LNCAP (cell line): ENCODE measurements around the gene CPEB4.

Experiments used
- TF ChIP-seq, protein P1 (sequence below): fragments of 450-650 bp; IDR thresholded peaks from 2 replicates; pipeline ENCODE4 v1.5.1; 2017; ENCODE audit warnings: mild to moderate bottlenecking

The CPEB4 gene

DNA sequence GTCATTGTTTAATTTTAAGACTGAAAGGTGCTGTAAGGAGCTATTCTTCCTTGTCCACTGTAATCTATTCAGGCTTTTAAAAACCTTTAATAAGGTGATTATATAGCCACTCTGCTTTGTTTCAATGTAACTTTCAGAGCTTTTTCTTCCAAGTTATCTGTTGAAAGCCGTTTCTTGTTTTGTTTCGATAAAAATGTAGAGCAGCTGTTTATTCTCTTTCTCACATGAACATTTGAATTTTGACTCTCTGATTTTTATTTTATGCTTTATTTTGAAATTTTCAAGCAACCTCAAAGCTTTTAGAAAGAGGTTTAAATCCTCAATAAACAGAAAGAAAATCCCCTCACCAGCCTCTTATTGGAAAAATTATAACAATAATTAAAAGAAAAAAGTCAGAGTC is 47.2 kb downstream of the CPEB4 start:
- TF ChIP-seq, protein P1, sequence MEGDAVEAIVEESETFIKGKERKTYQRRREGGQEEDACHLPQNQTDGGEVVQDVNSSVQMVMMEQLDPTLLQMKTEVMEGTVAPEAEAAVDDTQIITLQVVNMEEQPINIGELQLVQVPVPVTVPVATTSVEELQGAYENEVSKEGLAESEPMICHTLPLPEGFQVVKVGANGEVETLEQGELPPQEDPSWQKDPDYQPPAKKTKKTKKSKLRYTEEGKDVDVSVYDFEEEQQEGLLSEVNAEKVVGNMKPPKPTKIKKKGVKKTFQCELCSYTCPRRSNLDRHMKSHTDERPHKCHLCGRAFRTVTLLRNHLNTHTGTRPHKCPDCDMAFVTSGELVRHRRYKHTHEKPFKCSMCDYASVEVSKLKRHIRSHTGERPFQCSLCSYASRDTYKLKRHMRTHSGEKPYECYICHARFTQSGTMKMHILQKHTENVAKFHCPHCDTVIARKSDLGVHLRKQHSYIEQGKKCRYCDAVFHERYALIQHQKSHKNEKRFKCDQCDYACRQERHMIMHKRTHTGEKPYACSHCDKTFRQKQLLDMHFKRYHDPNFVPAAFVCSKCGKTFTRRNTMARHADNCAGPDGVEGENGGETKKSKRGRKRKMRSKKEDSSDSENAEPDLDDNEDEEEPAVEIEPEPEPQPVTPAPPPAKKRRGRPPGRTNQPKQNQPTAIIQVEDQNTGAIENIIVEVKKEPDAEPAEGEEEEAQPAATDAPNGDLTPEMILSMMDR: no peak

DNA sequence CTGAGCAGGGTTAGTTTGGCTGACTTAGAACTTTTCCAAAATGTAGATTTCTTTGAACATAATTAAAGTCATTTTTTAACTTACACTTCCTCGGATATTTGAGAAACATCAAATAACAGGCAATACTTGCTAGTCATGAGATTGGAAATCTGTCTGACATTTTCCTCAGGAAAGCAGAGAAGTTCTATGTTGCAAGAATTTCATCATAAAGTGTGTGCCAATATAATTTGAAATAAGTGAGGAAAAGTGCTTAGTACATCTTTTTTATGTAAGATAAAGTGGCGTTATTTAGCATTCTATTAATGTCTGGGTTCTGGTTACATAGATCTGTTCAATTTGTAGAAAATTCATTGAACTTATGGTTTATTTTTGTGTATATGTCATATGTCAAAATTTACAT is 52.1 kb downstream of the CPEB4 start:
- TF ChIP-seq, protein P1: no peak

DNA sequence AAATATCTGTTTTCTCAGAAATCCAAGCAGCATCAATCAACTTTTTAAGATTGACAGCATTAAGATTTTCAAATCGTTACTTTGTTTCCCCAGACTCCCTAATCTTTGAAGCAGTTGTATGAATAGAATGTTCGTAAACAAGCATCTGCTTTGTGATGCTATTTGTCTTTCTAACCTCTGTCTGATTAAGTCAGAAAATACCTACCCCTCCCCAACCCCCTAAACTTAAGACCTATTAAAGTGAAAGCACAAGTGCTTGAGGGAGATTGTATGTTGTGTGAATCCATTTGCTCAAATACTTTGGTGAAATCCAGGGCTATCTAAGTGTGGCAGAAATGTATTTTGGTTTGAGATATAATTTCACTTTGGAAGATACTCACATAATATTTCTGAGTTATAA is 53.0 kb downstream of the CPEB4 start:
- TF ChIP-seq, protein P1: no peak

DNA sequence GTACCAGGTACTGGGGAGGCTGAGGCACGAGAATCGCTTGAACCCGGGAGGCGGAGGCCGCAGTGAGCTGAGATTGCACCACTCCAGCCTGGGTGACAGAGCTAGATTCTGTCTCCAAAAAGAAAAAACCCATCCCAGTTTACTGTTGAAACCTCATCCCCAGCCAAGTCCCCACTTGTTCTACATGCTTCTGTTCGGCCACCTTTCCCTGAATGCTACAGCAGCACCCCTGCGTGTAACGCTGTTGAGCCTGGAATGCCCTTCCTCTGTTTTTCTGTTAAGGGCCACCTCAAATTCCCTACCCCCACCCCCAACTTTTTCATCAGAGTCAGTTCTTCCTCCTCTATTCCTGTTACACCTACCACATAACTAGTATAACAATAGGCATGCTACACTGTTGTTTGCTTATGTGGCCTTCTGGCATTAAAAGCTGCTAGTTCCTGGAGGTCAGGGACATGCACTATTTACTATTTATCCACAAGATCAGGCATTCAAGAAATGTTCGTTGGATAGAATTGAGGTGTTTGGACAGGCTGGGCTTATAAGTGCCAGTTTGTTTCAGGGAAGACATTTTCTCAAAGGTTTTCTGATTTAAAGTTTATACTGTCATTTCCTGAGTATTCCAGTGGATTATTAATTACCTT is 53.7 kb downstream of the CPEB4 start:
- TF ChIP-seq, protein P1: no peak

DNA sequence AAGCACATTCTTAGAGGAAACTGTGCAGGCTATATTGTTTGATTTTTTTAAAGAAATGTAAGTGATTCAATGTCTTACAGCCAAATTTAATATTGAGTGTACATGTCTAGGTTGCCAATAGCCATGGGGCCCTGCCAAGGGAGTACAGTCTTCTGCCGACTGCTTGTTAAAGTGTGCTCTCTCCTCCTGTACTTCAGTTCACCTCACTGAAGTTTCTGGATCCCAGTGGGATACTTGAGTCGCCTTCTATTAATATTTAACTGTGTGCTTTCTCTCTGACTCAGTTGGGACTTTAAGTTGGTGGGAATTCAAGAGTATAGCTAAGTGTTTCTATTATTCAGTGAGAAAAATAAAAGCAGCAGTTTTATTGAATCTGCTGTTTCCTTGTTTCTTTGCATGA is 56.4 kb downstream of the CPEB4 start:
- TF ChIP-seq, protein P1: no peak

DNA sequence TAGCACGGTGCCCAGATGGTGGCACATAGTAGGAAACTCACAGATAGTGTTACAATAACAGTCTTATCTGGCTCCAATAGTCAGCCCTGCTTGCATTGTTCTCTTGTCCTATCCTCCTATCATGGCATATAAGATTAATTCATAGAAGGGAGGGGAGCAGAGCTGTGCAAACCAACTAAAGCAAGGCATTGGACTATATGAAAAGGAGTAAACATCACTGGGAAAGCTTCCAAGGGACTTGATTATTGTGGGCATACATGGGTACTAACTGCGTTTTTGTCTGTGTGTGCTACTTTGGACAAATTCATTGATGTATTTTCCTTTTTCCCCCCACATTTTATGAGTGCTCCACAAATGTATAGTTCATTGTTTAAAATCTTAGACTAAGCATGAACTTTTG is 57.0 kb downstream of the CPEB4 start:
- TF ChIP-seq, protein P1: no peak

DNA sequence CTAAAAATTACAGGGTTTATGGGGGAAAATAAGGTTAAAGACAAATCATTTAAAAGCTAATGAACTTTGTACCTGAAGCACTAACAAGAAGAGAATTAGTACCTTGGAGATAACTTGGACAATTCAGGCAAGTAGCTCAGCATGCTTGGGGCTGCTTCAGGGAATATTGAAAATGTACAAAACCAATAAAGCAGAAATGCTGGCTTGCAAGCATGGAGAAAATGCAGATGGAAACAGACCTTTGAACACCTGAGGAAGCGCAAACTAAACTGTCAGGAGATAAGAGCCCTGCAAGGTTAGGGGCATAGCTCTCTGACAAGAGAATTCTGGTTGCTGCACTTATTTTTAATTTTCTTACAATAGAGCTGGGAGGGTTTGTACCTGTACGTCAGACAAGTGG is 58.2 kb downstream of the CPEB4 start:
- TF ChIP-seq, protein P1: no peak

DNA sequence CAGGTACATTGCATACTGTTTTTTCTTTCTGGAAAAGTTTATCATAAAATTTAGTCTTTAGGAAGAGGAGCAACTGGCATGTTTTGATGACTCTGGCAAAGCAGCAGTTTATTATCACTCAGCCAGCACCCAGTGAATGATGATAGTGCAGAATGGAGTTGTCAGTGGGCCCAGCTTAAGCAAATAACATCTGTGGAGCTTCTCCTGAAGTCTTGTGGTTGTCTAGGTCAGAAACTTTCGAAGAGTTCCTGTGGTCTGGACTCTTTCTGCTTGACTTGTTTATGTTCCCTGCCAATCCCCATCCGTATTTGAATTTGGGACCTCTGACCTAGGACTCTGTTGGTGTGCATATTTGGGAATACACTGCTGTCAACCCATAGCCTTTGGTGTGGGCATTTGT is 62.7 kb downstream of the CPEB4 start:
- TF ChIP-seq, protein P1: no peak
